K562 (cell line): ENCODE measurements around the gene ZNF549. TPM values are rescaled to one million over a fixed set of nuclear protein-coding genes. Genes with fewer than 3 reads are reported as not detected.

Experiments used
- CEBPZ ChIP-seq: fragments of 150-350 bp; IDR thresholded peaks from 2 replicates; pipeline ENCODE4 v1.6.1; 2014; ENCODE audit warnings: low read depth, mild to moderate bottlenecking, low read length, borderline replicate concordance
- FIP1L1 ChIP-seq: fragments of 200-400 bp; formaldehyde crosslinking; IDR thresholded peaks from 2 replicates; pipeline ENCODE4 v1.6.1; 2018; ENCODE audit warnings: mild to moderate bottlenecking, low read depth, low read length; ENCODE audit not compliant: poor library complexity, severe bottlenecking
- HMG20B ChIP-seq: fragments of 250-450 bp; sonication (Bioruptor Pico); IDR thresholded peaks from 2 replicates; pipeline ENCODE4 v1.5.0; 2021; ENCODE audit warnings: mild to moderate bottlenecking
- MCM5 ChIP-seq: fragments of 450-650 bp; IDR thresholded peaks from 2 replicates; pipeline ENCODE4 v1.6.1; 2016; ENCODE audit warnings: low read depth
- PHB2 ChIP-seq: fragments of 450-650 bp; IDR thresholded peaks from 2 replicates; pipeline ENCODE4 v1.6.1; 2017; ENCODE audit warnings: low read depth
- PML ChIP-seq: IDR thresholded peaks from 2 replicates; pipeline ENCODE4 v1.6.1; 2012; ENCODE audit warnings: low read length, inconsistent platforms
- SIX5 ChIP-seq, 2 experiments: IDR thresholded peaks; 2 replicates each; pipeline ENCODE4 v1.6.1; 2011; ENCODE audit warnings: low read length in 2 of 2, borderline replicate concordance in 1 of 2, low read depth in 1 of 2, mild to moderate bottlenecking in 1 of 2, moderate library complexity in 1 of 2; ENCODE audit not compliant: insufficient read depth in 1 of 2
- TAF1 ChIP-seq: IDR thresholded peaks from 2 replicates; pipeline ENCODE4 v1.6.1; 2011; ENCODE audit warnings: mild to moderate bottlenecking, low read length, moderate library complexity; ENCODE audit not compliant: insufficient read depth, control insufficient read depth, severe bottlenecking; ENCODE audit errors: extremely low read depth
- TCF7 ChIP-seq: sonication (generic); IDR thresholded peaks from 2 replicates; pipeline ENCODE4 v1.6.1; 2016; ENCODE audit warnings: antibody characterized with exemption, borderline replicate concordance
- TRIM25 ChIP-seq: fragments of 450-650 bp; IDR thresholded peaks from 2 replicates; pipeline ENCODE4 v1.7.0; 2016; ENCODE audit warnings: borderline replicate concordance
- TSC22D4 ChIP-seq: fragments of 450-650 bp; IDR thresholded peaks from 2 replicates; pipeline ENCODE4 v1.6.1; 2016; ENCODE audit warnings: missing genetic modification characterization, missing biosample characterization, control low read depth
- YBX1 ChIP-seq: fragments of 450-650 bp; IDR thresholded peaks from 2 replicates; pipeline ENCODE4 v1.7.1; 2016; ENCODE audit warnings: mild to moderate bottlenecking
- ZNF282 ChIP-seq: sonication (generic); formaldehyde crosslinking; IDR thresholded peaks from 2 replicates; pipeline ENCODE4 v1.8.1; 2023; ENCODE audit warnings: missing genetic modification reagents
- polyA plus RNA-seq, 8 experiments: library from polyadenylated mRNA; depleted of rRNA in 4 of 8; stranded (reverse) in 5 of 8; unstranded in 3 of 8; fragments of >200 nt; fragmentation: Nextera tagmentation in 2 of 8; fragmentation: Illumina TruSeq in 1 of 8; extraction: Ambion mirVana in 2 of 8; extraction: Trizol in 1 of 8; gene quantifications; 2 replicates each; pipeline versions ENCODE4 v1.2.1 to v1.2.3, GENCODE V29; 2011 to 2014; ENCODE audit warnings: inconsistent platforms in 1 of 8, missing spikeins in 1 of 8
- total RNA-seq, 7 experiments: library from RNA; depleted of rRNA in 6 of 7; stranded (reverse); fragments of >200 nt in 6 of 7; fragmentation: Illumina TruSeq in 2 of 7; extraction: Trizol in 2 of 7; gene quantifications; 2 replicates each; pipeline versions ENCODE4 v1.2.1 to v1.2.3, GENCODE V29; 2011 to 2021; ENCODE audit warnings: low replicate concordance in 1 of 7
- TF ChIP-seq, protein P1 (sequence below), 3 experiments: fragments of 200-800 bp in 1 of 3; sonication (Bioruptor generic) in 1 of 3; sonication (generic) in 1 of 3; formaldehyde crosslinking in 1 of 3; IDR thresholded peaks; 2 replicates each; pipeline versions ENCODE4 v1.6.1 to v1.8.0; 2016 to 2022; ENCODE audit warnings: mild to moderate bottlenecking in 2 of 3, missing compliant biosample characterization in 2 of 3, missing genetic modification characterization in 2 of 3, missing genetic modification reagents in 1 of 3
- TF ChIP-seq, protein P2 (sequence below): fragments of 450-650 bp; formaldehyde crosslinking; IDR thresholded peaks from 2 replicates; pipeline ENCODE4 v1.4.0; 2022; ENCODE audit warnings: missing genetic modification characterization

Gene ZNF549
- total and polyA plus RNA-seq, 9 of the 15 experiments (the other 6 are each of a cell fraction or from before 2014, with no cell fraction given), result 0.03 to 0.68 (median 0.25) TPM

DNA sequence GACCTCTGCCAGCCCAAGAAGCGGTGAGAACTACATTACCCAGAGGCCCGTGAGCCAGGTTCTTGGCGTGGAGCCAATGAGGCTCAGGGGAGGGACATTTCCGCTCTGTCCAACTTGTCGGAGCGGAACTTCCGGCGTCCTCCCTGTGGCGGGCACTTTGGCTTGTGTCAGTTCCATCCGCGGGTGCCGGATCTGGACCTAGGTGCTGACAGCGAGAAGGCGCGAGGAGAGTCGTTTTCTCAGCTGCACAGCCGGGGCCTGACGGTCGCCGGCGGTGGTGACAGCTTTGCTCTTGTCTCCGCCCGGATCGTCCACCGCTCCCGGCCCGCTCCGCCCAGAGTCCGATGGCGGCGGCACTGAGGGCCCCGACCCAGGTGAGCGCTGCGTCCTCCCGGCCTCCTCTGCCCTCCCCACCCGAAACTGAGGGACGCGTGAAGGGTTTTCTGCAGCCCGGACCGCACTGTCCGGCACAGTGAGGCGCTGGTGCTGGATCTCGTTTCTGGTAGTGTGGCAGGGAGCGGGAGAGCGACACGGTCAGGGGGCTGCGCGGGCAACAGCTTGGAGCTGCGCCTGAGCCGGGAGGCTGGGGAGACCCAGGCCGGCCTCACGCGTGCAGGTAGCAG lies 72.7 kb downstream of the ZNF549 start, which contains the start of gene ZNF530 (continued):
- TF ChIP-seq, protein P1, sequence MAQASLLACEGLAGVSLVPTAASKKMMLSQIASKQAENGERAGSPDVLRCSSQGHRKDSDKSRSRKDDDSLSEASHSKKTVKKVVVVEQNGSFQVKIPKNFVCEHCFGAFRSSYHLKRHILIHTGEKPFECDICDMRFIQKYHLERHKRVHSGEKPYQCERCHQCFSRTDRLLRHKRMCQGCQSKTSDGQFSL (CRISPR knock-in tag; IDR thresholded peaks at IDR 0.05), result no peak
- TF ChIP-seq, protein P1 (tag; IDR thresholded peaks at IDR 0.05), result no peak
- no peak for TF ChIP-seq TCF7
- no peak for TF ChIP-seq HMG20B (CRISPR knock-in tag)
- TF ChIP-seq TRIM25, result no peak
- peak; percentile 16 for TF ChIP-seq TAF1
- no peak for TF ChIP-seq PML
- TF ChIP-seq MCM5, result no peak
- no peak for TF ChIP-seq PHB2
- no peak for TF ChIP-seq CEBPZ
- no peak for TF ChIP-seq YBX1
- TF ChIP-seq, protein P2, sequence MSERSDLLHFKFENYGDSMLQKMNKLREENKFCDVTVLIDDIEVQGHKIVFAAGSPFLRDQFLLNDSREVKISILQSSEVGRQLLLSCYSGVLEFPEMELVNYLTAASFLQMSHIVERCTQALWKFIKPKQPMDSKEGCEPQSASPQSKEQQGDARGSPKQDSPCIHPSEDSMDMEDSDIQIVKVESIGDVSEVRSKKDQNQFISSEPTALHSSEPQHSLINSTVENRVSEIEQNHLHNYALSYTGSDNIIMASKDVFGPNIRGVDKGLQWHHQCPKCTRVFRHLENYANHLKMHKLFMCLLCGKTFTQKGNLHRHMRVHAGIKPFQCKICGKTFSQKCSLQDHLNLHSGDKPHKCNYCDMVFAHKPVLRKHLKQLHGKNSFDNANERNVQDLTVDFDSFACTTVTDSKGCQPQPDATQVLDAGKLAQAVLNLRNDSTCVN (CRISPR knock-in tag), result no peak
- no peak for TF ChIP-seq TSC22D4 (tag)
- TF ChIP-seq FIP1L1, result no peak
- TF ChIP-seq ZNF282 (CRISPR knock-in tag), result no peak
- TF ChIP-seq SIX5 (IDR thresholded peaks at IDR 0.05; ENCODE audit: borderline replicate concordance in 1 of 2, insufficient read depth in 1 of 2, low read depth in 1 of 2, low read length in 2 of 2), result peak; percentile 76 to 80
